GM21576 (cell line): Measurements from ENCODE around the gene RCCD1.
"Not testable (repeated sequence)": the region's sequence is repeated elsewhere in the genome, so short reads cannot be mapped to it uniquely, and the experiment has no call there.

ENCODE experiments used
- ATAC-seq: cut with Tn5 transposase; IDR thresholded peaks from one replicate; pipeline ENCODE4 v1.9.1; 2021; ENCODE audit warnings: mild to moderate bottlenecking, moderate library complexity; ENCODE audit not compliant: unreplicated experiment

The RCCD1 gene

DNA sequence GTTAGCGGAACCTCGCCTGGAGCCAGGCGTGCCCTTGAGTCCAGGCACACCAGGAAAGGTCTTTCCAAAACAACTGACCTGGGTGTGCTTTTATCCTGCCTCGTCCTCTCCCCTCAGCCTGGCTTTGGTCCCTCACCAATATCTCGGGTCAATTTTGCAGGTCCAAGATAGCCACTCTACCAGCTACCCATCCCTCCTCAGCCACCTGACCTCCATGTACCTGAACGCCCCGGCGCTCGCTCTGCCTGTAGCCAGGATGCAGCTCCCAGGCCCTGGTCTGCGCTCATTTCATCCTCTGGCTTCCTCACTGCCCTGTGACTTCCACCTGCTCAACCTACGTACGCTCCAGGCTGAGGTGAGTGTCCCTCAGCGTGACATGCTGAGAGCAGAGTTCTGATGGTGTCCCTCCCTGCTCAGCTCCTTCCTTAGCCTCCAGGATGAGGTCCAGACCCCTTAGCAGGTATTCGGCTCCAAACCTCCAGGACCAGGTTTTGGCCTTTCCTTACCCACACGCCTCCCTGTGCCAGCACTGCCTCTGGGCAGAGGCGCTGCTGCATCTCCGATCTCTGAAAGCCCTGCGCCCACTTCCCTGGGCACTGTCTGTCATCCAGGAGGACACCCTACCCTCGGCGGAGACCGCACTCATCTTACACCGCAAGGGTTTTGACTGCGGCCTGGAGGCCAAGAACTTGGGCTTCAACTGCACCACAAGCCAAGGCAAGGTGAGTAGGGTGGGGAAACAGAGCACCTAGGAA is 36.5 kb upstream of the RCCD1 start:
- no peak for ATAC-seq

DNA sequence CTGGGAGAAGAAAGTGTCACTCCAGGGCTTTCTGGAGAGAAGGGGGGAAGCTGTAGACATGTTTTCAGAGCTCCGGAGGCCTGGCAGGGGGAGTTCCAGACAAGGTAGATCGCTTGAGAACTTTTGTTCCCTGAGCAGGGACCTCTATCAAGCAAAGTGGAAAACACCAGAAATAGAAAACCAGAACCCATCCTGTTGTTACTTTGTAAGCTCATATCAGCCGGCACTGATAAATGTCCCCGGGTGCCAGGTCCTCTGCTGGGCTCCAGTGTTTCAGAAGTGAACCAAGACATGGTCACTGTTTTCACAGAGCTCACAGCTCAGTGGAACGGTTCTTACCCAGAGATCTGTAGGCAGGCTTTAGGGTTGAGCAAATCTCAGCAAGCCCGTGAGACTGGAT is 35.8 kb upstream of the RCCD1 start:
- ATAC-seq, result no peak

DNA sequence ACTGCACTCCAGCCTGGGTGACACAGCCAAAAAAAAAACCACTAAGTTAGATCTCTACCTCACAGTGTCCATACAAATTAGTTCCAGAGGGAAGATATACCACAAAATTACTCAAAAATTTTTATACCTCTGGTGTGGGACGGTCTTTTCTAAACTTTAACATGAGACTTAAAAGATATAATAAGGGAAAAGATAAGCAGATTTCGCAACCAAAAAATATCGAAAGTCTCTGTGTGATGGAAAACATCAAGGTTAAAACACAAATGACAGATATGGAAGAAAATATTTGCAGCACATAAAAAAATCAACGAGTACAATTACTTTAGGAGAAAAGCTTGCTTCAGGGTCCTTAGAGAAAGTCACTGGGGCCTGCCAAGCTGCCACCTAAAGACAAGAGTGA is 32.8 kb upstream of the RCCD1 start:
- no peak for ATAC-seq

DNA sequence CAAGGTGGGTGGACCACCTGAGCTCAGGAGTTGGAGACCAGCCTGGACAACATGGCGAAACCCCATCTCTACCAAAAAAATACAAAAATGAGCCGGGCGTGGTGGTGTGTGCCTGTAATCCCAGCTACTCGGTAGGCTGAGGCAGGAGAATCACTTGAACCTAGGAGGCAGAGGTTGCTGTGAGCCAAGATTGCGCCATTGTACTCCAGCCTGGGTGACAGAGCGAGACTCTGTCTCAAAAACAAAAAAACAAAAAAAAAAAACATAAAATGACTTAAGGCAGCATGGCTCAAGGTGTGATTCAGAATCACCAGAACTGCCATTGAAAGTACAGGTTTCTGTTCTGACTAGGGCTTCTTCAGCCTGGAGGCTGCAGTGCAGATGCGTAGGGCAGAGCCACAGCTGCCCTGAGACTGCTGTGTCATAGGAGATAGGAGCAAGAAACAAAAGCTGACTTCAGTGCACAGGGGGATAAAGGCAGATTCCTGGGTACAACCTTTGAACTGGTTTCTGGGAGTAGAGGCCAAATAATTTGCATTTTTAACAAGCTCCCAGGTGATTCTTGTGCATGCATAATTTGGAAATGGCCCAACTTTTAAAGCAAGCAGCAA is 31.9 kb upstream of the RCCD1 start:
- ATAC-seq, result peak; percentile 76

DNA sequence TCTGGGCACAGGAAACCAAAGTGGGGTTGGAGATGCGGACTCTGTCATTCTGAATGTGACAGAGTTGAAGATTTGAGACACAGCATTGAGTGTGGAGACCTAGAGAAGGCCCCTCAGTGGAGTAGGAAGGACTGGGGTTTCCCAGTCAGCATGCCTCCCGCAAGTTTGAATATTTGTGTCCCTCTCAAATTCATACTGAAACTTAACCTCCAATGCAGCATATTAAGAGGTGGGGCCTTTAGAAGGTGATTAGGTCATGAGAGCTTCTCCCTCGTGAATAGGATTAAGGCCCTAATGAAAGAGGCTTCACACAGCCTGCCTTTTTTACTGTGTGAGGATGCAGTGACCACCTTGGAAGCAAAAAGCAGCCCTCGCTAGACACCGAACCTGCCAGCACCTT is 30.3 kb upstream of the RCCD1 start:
- ATAC-seq, result peak; percentile 76

DNA sequence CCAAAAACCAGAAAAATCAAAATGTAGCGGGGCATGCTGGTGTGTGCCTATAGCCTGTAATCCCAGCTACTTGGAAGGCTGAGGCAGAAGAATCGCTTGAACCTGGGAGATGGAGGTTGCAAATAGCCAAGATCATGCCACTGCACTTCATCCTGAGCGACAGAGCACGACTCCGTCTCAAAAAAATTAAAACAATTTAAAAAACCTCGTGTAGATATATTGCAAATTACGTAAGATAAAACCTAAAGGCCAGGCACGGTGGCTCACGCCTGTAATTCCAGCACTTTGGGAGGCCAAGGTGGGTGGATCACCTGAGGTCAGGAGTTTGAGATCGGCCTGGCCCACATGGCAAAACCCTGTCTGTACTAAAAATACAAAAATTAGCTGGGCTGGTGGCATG is 27.9 kb upstream of the RCCD1 start:
- not testable (repeated sequence) for ATAC-seq

DNA sequence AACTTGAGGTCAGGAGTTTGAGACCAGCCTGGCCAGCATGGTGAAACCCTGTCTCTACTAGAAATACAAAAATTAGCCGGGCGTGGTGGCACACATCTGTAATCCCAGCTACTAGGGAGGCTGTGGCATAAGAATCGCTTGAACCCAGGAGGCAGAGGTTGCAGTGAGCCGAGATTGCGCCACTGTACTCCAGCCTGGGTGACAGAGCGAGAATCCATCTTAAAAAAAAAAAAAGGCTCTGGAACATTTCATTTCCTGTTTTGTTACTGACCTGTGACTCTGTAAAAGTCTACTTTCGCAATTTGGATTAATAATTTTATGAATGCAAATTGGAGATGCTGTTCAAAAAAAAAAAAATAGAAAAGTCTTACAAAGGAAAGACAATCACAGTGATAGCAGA is 26.6 kb upstream of the RCCD1 start:
- not testable (repeated sequence) for ATAC-seq

DNA sequence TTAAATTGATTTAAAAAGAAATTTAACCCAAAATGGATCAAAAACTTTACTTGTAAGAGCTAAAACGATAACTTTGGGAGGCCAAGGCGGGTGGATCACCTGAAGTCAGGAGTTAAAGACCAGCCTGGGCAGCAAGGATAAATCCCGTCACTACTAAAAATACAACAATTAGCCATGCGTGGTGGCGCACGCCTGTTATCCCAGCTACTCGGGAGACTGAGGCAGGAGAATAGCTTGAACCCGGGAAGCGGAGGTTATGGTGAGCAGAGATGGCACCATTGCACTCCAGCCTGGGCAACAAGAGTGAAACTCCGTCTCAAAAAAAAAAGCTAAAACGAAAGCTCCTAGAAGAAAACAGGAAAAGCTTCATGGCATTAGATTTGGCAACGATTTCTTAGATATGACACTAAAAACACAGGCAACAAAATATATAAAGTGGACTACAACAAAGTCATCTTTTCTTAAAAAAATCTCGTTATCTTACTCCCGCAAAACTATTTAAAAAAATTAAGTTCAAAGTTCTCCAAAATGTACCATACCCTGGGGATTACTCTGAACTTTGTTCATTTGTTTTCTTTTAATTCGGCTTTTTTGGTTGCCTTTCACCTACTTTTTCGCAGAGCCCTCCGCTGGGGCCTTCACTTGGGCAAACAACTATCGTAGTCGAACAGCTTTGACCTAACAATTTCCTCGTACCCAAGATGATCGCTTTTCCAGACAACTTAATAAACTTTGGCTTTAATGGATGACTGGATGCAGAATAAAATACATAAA is 25.3 kb upstream of the RCCD1 start:
- ATAC-seq, result no peak

DNA sequence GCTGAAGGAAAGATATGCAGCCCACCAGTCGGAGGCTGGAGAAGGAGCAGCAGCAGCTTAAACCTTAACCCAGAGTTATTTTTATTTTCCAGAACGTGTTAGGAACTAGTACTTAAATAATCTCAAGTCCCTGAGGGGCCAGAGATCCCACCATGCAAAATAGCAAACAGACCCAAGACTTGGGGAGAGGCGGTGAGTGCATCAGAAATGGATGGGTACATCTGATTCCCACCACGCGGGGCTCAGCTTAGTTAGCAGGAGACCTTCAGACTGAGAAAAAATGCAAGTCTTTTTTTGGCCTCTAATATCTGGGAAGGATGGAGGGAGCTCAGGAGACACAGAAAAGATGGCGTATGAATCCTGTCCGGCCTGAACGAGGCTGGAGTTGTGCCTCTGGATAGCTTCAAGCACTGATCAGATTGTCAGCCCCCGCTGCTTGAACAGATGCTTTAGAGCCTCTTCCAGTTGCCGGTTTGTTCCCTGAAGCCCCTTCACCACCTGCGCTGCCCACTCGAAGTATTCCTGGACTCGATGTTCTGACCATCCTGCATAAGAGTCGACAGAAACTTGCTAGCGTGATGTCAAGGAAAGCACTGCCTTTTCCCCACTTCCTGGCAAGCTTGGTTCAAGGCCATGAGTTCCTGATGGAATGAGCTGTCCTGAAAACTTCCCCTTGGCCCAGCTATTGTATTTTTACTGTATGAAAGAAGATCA is 23.7 kb upstream of the RCCD1 start:
- no peak for ATAC-seq

DNA sequence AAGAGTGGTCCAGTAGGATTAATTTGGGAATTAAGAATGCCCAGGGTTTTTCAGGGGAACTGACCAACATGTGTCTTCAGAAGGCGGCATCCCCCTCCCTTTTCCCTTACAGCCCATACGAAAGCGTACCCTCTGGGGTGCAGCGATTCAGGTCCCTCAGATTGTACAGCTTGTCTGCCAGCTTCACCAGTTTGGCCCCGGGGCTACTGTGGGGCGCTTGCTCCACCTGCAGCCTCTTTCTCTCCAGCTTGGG is 23.2 kb upstream of the RCCD1 start:
- no peak for ATAC-seq

DNA sequence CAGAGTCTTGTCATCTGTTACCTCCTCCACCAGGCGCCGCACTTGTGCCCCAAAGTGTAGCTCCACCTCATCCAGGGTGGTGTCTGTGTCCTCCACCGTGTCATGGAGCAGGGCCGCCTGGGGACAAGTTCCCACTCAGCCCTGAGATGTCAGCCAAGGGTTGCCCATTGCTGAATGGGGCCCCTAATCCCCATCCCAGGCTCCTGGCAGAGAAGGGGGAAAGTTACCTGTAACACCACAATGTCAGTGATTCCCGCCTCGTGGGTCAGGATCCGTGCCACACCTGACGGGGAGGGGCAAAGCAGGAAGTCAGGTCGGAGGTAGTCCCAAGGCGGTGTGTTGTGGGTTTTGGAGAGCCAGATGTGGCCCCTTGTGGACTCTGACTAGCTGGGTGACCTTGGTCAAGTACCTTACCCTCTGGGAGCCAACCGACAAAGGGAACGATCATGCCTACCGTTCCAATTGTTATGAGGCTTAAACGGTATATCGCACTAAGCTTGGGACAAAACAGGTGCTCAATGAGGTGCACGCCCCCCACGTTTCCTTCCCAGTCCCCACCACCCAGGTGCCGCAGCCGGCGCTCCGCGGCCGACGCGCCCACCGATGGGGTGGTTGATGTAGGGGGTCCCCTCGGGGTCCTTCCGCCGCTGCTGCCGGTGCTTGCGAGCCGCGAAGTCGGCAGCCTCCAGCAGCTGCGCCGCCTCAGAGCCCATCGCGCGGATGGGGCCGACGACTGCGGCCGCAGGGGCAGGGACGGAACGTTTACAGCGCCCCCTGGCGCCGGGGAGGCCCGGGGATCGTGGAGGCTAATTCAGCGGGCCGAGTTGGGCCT is 22.6 kb upstream of the RCCD1 start, which contains the start of gene HDDC3:
HDDC3 (minus strand) TSS at position 722 of the 832 bp plus-strand sequence; CDS start at position 713, 9 bp downstream.
- ATAC-seq, result peak; percentile 47

DNA sequence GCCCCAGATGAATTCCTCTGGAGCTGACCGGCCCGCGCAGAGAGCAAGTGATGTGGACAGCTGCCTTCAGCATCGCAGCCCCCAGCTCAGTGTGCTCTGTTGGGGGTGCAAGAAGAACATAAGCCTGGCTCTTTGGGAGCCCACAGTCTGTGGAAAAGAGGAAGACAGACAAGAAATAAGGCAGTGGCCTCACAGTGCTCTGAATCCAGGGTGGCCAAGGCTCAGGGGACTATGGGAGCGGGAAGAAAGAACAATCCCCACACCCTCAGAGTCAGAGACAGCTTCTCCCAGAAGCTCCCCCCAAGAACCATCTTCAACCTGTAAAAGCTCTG is 22.1 kb upstream of the RCCD1 start:
- no peak for ATAC-seq

DNA sequence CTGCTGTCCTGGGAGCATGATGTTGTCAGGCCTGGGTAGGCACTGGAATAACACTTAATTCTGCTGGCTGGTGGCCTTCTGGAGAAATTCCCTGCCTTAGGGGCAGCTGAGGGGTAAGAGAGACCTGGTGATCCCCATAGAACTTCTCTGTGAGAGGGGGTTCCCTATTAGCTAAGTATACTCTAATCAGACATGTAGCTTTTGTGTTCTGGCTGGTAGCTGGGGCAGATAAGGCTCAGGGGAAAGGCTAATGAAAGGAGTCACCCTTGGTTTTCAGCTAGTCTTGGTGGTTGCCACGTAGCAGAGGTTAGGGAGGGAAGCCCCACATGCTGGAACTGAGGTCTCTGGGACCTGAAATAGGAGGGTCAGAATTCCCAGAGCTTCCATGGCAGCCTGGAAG is 21.4 kb upstream of the RCCD1 start:
- ATAC-seq, result no peak

DNA sequence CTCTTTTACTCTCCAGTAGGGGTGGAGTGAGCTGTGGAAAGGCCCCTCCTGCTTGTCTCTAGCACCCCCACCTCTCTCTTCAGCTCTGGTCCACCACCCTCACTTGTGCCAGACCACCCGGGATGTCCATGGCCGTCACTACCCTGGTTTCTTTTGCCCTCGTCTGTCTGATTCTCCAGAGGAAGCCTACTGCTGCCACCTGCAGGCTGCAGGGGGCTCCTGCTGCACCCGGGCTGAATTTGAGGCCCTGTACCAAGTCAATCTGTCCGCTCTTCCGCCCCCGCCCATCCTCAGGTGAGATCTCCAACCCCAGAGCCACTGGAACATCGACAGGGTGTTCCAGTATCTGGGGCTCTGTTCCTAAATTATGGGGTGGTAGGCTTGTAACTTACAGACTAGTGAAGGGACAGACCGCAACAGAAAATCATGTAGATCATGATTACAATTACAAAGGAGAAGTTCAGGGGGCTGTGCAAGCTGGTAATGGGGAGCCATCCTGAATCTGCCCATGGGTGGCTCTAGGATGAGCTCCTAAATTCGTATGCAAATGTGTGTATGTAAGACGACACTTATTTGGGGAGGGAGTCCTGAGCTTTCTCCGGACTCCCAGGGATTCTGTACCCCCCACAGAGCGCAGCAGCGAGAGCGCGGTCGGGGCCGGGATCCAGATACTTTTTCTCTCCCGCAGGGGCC is 20.3 kb upstream of the RCCD1 start:
- peak; percentile 29 for ATAC-seq

DNA sequence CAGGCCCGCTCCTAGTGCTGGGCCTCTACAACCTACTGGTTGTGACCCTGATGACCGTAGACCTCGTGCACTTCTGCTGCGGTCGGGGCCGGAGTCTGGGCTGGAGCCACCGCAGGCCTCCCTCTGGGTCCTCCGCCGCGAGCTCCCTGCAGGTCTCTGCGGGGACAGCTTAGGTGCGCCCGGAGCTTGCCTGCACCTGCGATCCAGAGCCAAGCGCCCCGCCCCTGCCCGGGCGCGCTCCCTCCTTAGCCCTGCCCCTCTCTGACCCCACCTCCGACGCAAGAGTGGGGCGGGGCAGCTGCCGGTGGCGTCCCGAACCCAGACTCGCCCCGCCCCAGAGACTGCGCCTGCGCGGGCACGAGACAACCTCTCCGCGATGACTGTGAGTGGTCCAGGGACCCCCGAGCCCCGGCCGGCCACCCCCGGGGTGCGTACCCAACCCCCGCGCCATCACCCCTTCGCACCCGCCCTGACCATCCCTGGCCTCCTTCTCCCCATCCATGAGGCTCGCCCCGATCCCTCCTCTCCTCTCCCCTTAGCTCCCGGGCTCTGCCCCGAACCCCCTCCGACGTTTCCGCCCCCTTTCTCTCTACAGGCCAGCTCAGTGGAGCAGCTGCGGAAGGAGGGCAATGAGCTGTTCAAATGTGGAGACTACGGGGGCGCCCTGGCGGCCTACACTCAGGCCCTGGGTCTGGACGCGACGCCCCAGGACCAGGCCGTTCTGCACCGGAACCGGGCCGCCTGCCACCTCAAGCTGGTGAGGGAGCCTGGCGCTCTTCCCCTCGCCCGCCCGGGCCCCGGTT is 19.5 kb upstream of the RCCD1 start, which contains the start of gene UNC45A:
UNC45A (plus strand) TSS at position 337 of the 803 bp plus-strand sequence; CDS start at position 377, 40 bp downstream.
- ATAC-seq, result peak; percentile 62

DNA sequence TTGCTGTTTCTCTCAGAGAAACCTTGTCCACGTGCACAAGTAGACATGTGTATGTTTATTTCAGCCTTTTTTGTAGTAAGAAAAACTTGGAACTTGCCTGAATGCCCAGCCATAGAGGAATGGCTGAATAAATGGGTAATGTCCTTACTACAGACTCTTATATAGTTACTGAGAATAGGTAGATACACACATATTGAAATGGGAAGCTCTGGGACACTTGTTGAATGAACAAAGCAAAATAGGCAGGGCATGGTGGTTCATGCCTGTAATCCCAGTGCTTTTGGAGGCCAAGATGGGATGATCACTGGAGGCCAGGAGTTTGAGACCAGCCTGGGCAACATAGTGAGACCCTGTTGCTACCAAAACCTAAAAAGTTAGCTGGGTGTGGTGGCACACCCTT is 17.9 kb upstream of the RCCD1 start:
- no peak for ATAC-seq

DNA sequence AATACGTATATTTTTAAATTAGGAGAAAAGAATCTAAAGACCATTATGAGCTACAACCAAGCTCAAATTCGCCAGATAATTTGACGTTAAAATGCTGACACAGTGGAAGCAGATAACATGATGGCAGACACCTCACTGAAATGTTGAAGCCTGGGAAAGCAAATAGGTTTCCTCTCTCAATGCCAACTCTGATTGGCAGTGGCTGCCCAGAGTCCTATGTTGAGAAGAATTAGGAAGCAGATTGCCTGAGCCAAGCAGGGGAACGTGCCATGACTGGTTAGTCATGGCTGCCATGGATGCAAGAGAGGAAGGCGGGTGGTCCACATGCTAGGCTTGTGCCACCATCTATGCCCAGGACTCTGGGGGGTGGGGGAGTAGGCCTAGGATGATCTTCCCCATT is 16.4 kb upstream of the RCCD1 start:
- no peak for ATAC-seq

DNA sequence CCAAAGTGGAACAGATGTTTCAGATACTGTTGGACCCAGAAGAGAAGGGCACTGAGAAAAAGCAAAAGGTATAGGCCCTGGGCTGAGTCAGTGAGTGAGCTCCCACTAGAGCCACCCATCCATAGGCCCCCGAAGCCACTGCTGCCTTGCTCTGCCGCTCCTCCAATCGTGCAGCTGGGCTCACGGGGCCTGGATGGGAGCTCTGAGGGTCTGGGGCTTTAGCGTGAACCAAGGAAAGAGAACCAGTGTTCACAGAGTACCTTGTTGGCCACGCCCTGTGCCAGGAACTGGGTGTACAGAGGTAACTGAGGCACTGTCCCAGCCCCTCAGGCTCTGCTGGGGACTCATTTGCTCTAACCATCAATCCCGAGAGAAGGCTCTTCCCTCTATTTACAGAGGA is 14.9 kb upstream of the RCCD1 start:
- no peak for ATAC-seq

DNA sequence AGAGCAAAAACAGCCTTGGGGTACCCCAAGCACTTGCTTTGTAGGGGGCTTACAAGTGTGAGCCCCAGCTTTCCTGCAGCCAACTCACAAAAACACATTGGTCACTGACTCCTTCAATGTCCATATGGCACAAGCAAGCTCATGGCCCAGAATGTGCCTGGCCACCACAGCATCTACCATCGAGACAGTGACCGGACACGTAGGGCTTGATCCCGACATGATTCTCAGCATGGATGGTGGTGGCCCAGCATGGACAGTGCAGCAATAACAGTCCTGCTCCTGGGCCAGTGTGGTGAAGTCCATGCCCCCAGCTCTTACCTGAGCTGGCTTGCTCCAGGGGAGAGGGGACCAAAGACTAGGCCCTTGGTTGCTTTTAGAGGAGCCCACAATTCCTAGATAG is 13.6 kb upstream of the RCCD1 start:
- ATAC-seq, result no peak
